HUES6 (cell line): ENCODE measurements around the gene SNN.

Source experiments
- H3K27ac ChIP-seq: 2 replicates; pipeline ENCODE4 v1.7.0; 2013; ENCODE audit warnings: low read depth, mild to moderate bottlenecking, low read length, inconsistent platforms
- H3K27me3 ChIP-seq: 2 replicates; pipeline ENCODE4 v1.6.1; 2013; ENCODE audit warnings: low read length; ENCODE audit not compliant: control insufficient read depth, insufficient read depth
- H3K36me3 ChIP-seq: 2 replicates; pipeline ENCODE4 v1.6.1; 2013; ENCODE audit warnings: low read length; ENCODE audit not compliant: control insufficient read depth, insufficient read depth
- H3K4me1 ChIP-seq: 2 replicates; pipeline ENCODE4 v1.6.1; 2013; ENCODE audit warnings: low read length; ENCODE audit not compliant: control insufficient read depth, insufficient read depth
- H3K4me3 ChIP-seq: 2 replicates; pipeline ENCODE4 v1.5.1; 2013; ENCODE audit warnings: low read depth, low read length
- H3K9ac ChIP-seq: one replicate; pipeline ENCODE4 v1.6.1; 2013; ENCODE audit warnings: mild to moderate bottlenecking, low read length
- H3K9me3 ChIP-seq: 2 replicates; pipeline ENCODE4 v1.6.1; 2013; ENCODE audit warnings: low read depth, low read length; ENCODE audit not compliant: control insufficient read depth, insufficient read depth

Gene SNN

GRCh38 chr16:11627292-11627663 lies 41.0 kb upstream of the SNN start:
- no peaks in the 10 kb centered on the region for H3K9me3 ChIP-seq
- H3K27ac ChIP-seq = no peak overlapping the region
- H3K36me3 ChIP-seq = no peaks in the 10 kb centered on the region
- no peak overlapping the region for H3K9ac ChIP-seq
- peaks cover 13% of the 10 kb centered on the region; the same call in 1 of the 2 replicates for H3K4me1 ChIP-seq
- no peak overlapping the region for H3K4me3 ChIP-seq
- H3K27me3 ChIP-seq = no peaks in the 10 kb centered on the region

- H3K27ac ChIP-seq = no peak overlapping the region
- H3K4me3 ChIP-seq = no peak overlapping the region
- H3K27me3 ChIP-seq = no peaks in the 10 kb centered on the region
- peaks cover 18% of the 10 kb centered on the region; the same call in 1 of the 2 replicates for H3K4me1 ChIP-seq
- no peaks in the 10 kb centered on the region for H3K36me3 ChIP-seq
- H3K9me3 ChIP-seq = no peaks in the 10 kb centered on the region
- no peak overlapping the region for H3K9ac ChIP-seq
These were observed 40.3 kb upstream of the SNN start for GRCh38 chr16:11627822-11628457.

- Histone ChIP-seq H3K36me3 (no peaks in the 10 kb centered on the region), H3K4me3 (no peak overlapping the region), H3K27ac (no peak overlapping the region), H3K27me3 (no peaks in the 10 kb centered on the region), H3K9ac (no peak overlapping the region), H3K9me3 (no peaks in the 10 kb centered on the region), H3K4me1 (peaks cover 20% of the 10 kb centered on the region; the same call in 1 of the 2 replicates)
These were observed 38.9 kb upstream of the SNN start for GRCh38 chr16:11629071-11630030.

- Histone ChIP-seq H3K27ac (no peak overlapping the region), H3K36me3 (no peaks in the 10 kb centered on the region), H3K27me3 (no peaks in the 10 kb centered on the region), H3K4me3 (no peak overlapping the region), H3K4me1 (peaks cover 22% of the 10 kb centered on the region), H3K9me3 (no peaks in the 10 kb centered on the region), H3K9ac (no peak overlapping the region)
These were observed 38.0 kb upstream of the SNN start for GRCh38 chr16:11630046-11630767.

- H3K4me3 ChIP-seq = no peak overlapping the region
- H3K27me3 ChIP-seq = no peaks in the 10 kb centered on the region
- H3K9me3 ChIP-seq = no peaks in the 10 kb centered on the region
- no peaks in the 10 kb centered on the region for H3K36me3 ChIP-seq
- H3K4me1 ChIP-seq = peaks cover 27% of the 10 kb centered on the region
- H3K9ac ChIP-seq = no peak overlapping the region
- H3K27ac ChIP-seq = no peak overlapping the region
These were observed 37.5 kb upstream of the SNN start for GRCh38 chr16:11630768-11631056.

GRCh38 chr16:11631214-11631613 lies 37.0 kb upstream of the SNN start:
- Histone ChIP-seq H3K27ac (no peak overlapping the region), H3K9me3 (no peaks in the 10 kb centered on the region), H3K36me3 (no peaks in the 10 kb centered on the region), H3K9ac (no peak overlapping the region), H3K27me3 (no peaks in the 10 kb centered on the region), H3K4me1 (peaks cover 31% of the 10 kb centered on the region), H3K4me3 (no peak overlapping the region)

GRCh38 chr16:11632455-11632939 lies 35.8 kb upstream of the SNN start:
- Histone ChIP-seq H3K4me3 (no peak overlapping the region), H3K36me3 (no peaks in the 10 kb centered on the region), H3K27me3 (no peaks in the 10 kb centered on the region), H3K4me1 (peaks cover 37% of the 10 kb centered on the region), H3K27ac (no peak overlapping the region), H3K9me3 (no peaks in the 10 kb centered on the region), H3K9ac (no peak overlapping the region)

GRCh38 chr16:11633113-11633512 lies 35.1 kb upstream of the SNN start:
- H3K4me1 ChIP-seq = peaks cover 37% of the 10 kb centered on the region
- H3K9ac ChIP-seq = no peak overlapping the region
- no peak overlapping the region for H3K4me3 ChIP-seq
- H3K9me3 ChIP-seq = no peaks in the 10 kb centered on the region
- no peak overlapping the region for H3K27ac ChIP-seq
- H3K27me3 ChIP-seq = no peaks in the 10 kb centered on the region
- no peaks in the 10 kb centered on the region for H3K36me3 ChIP-seq

GRCh38 chr16:11634312-11634711 lies 33.9 kb upstream of the SNN start:
- Histone ChIP-seq H3K9ac (no peak overlapping the region), H3K9me3 (no peaks in the 10 kb centered on the region), H3K27me3 (no peaks in the 10 kb centered on the region), H3K4me3 (no peak overlapping the region), H3K36me3 (no peaks in the 10 kb centered on the region), H3K27ac (no peak overlapping the region), H3K4me1 (peaks cover 35% of the 10 kb centered on the region)

- Histone ChIP-seq H3K4me3 (no peak overlapping the region), H3K27me3 (no peaks in the 10 kb centered on the region), H3K9me3 (no peaks in the 10 kb centered on the region), H3K36me3 (no peaks in the 10 kb centered on the region), H3K4me1 (peaks cover 30% of the 10 kb centered on the region), H3K27ac (no peak overlapping the region), H3K9ac (no peak overlapping the region)
These were observed 33.1 kb upstream of the SNN start for GRCh38 chr16:11635113-11635652.
